K562 (cell line): ENCODE data around the gene C1orf56. TPM values are rescaled to one million over a fixed set of nuclear protein-coding genes. Genes with fewer than 3 reads are reported as not detected.

ENCODE experiments used
- FOXP1 ChIP-seq: sonication (generic); formaldehyde crosslinking; IDR thresholded peaks from 2 replicates; pipeline ENCODE4 v1.8.0; 2022; ENCODE audit warnings: mild to moderate bottlenecking, missing genetic modification reagents
- GMEB1 ChIP-seq: fragments of 250-450 bp; sonication (Bioruptor Pico); IDR thresholded peaks from 2 replicates; pipeline ENCODE4 v1.4.0; 2020; ENCODE audit warnings: mild to moderate bottlenecking
- HIVEP1 ChIP-seq: fragments of 250-450 bp; sonication (Bioruptor Pico); IDR thresholded peaks from 2 replicates; pipeline ENCODE4 v1.4.0; 2020; ENCODE audit warnings: mild to moderate bottlenecking
- L3MBTL2 ChIP-seq: fragments of 450-650 bp; IDR thresholded peaks from 2 replicates; pipeline ENCODE4 v1.6.1; 2016; ENCODE audit warnings: mild to moderate bottlenecking, moderate library complexity
- MBD2 ChIP-seq: sonication (generic); IDR thresholded peaks from 2 replicates; pipeline ENCODE4 v1.6.1; 2016; ENCODE audit warnings: low read depth, borderline replicate concordance
- MCM7 ChIP-seq, 2 experiments: fragments of 450-650 bp; IDR thresholded peaks; 2 replicates each; pipeline ENCODE4 v1.6.1; 2016 to 2018
- MYC ChIP-seq, 2 experiments: fragments of 250-450 bp in 1 of 2; sonication (Bioruptor Pico) in 1 of 2; IDR thresholded peaks; 2 replicates each; pipeline versions ENCODE4 v1.5.1 to v1.6.1; 2012 to 2021; ENCODE audit warnings: low read depth in 2 of 2, borderline replicate concordance in 1 of 2, improper control_type of control experiment in 1 of 2, low read length in 1 of 2, mild to moderate bottlenecking in 1 of 2, moderate library complexity in 1 of 2
- NR4A1 ChIP-seq, 2 experiments: fragments of 250-450 bp in 1 of 2; fragments of 450-650 bp in 1 of 2; sonication (Bioruptor Pico) in 1 of 2; IDR thresholded peaks; 2 replicates each; pipeline versions ENCODE4 v1.4.0 to v1.6.1; 2016 to 2020; ENCODE audit warnings: mild to moderate bottlenecking in 2 of 2, missing compliant biosample characterization in 1 of 2, missing genetic modification characterization in 1 of 2, moderate library complexity in 1 of 2
- PML ChIP-seq: IDR thresholded peaks from 2 replicates; pipeline ENCODE4 v1.6.1; 2012; ENCODE audit warnings: low read length, inconsistent platforms
- PTTG1 ChIP-seq: fragments of 450-650 bp; IDR thresholded peaks from 2 replicates; pipeline ENCODE4 v1.6.1; 2016; ENCODE audit warnings: low read depth, mild to moderate bottlenecking, missing genetic modification characterization, missing compliant biosample characterization
- RREB1 ChIP-seq: fragments of 250-450 bp; sonication (Bioruptor Pico); IDR thresholded peaks from 2 replicates; pipeline ENCODE4 v1.4.0; 2020
- SRF ChIP-seq, 2 experiments: fragments of 250-450, 450-650 bp in 1 of 2; sonication (Bioruptor Pico) in 1 of 2; sonication (generic) in 1 of 2; formaldehyde crosslinking; IDR thresholded peaks; 2 replicates each; pipeline versions ENCODE4 v1.5.0 to v1.5.1; 2020 to 2022; ENCODE audit warnings: mild to moderate bottlenecking in 1 of 2, missing genetic modification reagents in 1 of 2
- YBX1 ChIP-seq: fragments of 450-650 bp; IDR thresholded peaks from 2 replicates; pipeline ENCODE4 v1.7.1; 2016; ENCODE audit warnings: mild to moderate bottlenecking
- ZC3H8 ChIP-seq: fragments of 450-650 bp; IDR thresholded peaks from 2 replicates; pipeline ENCODE4 v1.6.1; 2017
- ZNF507 ChIP-seq: conservative IDR thresholded peaks from 2 replicates; pipeline ENCODE4 v1.6.1; 2017; ENCODE audit warnings: missing genetic modification characterization, missing compliant biosample characterization
- ZNF518B ChIP-seq: fragments of 250-450 bp; sonication (Bioruptor Pico); IDR thresholded peaks from 2 replicates; pipeline ENCODE4 v1.5.0; 2021; ENCODE audit warnings: mild to moderate bottlenecking, moderate library complexity
- ZNF695 ChIP-seq: fragments of 450-650 bp; formaldehyde crosslinking; IDR thresholded peaks from 2 replicates; pipeline ENCODE4 v1.4.0; 2020; ENCODE audit warnings: mild to moderate bottlenecking, moderate library complexity
- ZNF707 ChIP-seq: fragments of 250-450 bp; sonication (Bioruptor Pico); conservative IDR thresholded peaks from 2 replicates; pipeline ENCODE4 v1.8.0; 2022; ENCODE audit warnings: inconsistent platforms, mild to moderate bottlenecking, moderate library complexity
- polyA plus RNA-seq, 8 experiments: library from polyadenylated mRNA; depleted of rRNA in 4 of 8; stranded (reverse) in 5 of 8; unstranded in 3 of 8; fragments of >200 nt; fragmentation: Nextera tagmentation in 2 of 8; fragmentation: Illumina TruSeq in 1 of 8; extraction: Ambion mirVana in 2 of 8; extraction: Trizol in 1 of 8; gene quantifications; 2 replicates each; pipeline versions ENCODE4 v1.2.1 to v1.2.3, GENCODE V29; 2011 to 2014; ENCODE audit warnings: inconsistent platforms in 1 of 8, missing spikeins in 1 of 8
- total RNA-seq, 7 experiments: library from RNA; depleted of rRNA in 6 of 7; stranded (reverse); fragments of >200 nt in 6 of 7; fragmentation: Illumina TruSeq in 2 of 7; extraction: Trizol in 2 of 7; gene quantifications; 2 replicates each; pipeline versions ENCODE4 v1.2.1 to v1.2.3, GENCODE V29; 2011 to 2021; ENCODE audit warnings: low replicate concordance in 1 of 7

Gene C1orf56
- total and polyA plus RNA-seq, 9 of the 15 experiments (the other 6 are each of a cell fraction or from before 2014, with no cell fraction given): 0.18 to 15.7 (median 1.1) TPM

GRCh38 chr1:151054971-151055547, 7.5 kb downstream of the C1orf56 start (continued):
- no peak for TF ChIP-seq HIVEP1 (CRISPR knock-in tag)
- no peak for TF ChIP-seq ZNF507
- TF ChIP-seq GMEB1 (CRISPR knock-in tag): no peak
- no peak for TF ChIP-seq ZNF518B
- TF ChIP-seq RREB1 (CRISPR knock-in tag): 0 out of 2 replicates have a peak, but pooled peaks have one; percentile 79
- no peak for TF ChIP-seq YBX1
- no peak for TF ChIP-seq SRF (CRISPR knock-in tag; IDR thresholded peaks at IDR 0.05)
- peak; percentile 39; the same call in 1 of the 2 replicates for TF ChIP-seq MYC (IDR thresholded peaks at IDR 0.05; ENCODE audit: low read depth, low read length)
- TF ChIP-seq MYC (CRISPR knock-in tag; IDR thresholded peaks at IDR 0.05; ENCODE audit: borderline replicate concordance, low read depth): no peak
- no peak for TF ChIP-seq ZNF707 (CRISPR knock-in tag)
- TF ChIP-seq PTTG1 (tag): no peak
- TF ChIP-seq MCM7 (IDR thresholded peaks at IDR 0.05): no peak
- TF ChIP-seq ZNF695 (CRISPR knock-in tag): no peak
- TF ChIP-seq FOXP1 (CRISPR knock-in tag): no peak
- 0 out of 2 replicates have a peak, but pooled peaks have one; percentile 42 for TF ChIP-seq MBD2
- TF ChIP-seq PML: peak; percentile 67; the same call in 1 of the 2 replicates
- no peak for TF ChIP-seq L3MBTL2
- TF ChIP-seq ZC3H8: no peak; the same call in 1 of the 2 replicates
- no peak for TF ChIP-seq NR4A1 (CRISPR knock-in tag; IDR thresholded peaks at IDR 0.05)
- TF ChIP-seq NR4A1 (tag; IDR thresholded peaks at IDR 0.05): no peak
